Amniotic epithelial cell (primary cell): ENCODE data around the gene FOXK2.
A peak's percentile ranks its signal among the peaks of the same experiment; 100 is the strongest.

ENCODE experiments used
- DNase-seq: peaks from one replicate; pipeline ENCODE4 v3.0.0-alpha.2; 2010; ENCODE audit warnings: low read depth

FOXK2 gene

GRCh38 chr17:82590216-82590615 lies 70.7 kb downstream of the FOXK2 start:
- no peak for DNase-seq

GRCh38 chr17:82590881-82591539 lies 71.5 kb downstream of the FOXK2 start:
- no peak for DNase-seq

- no peak for DNase-seq
Observed at GRCh38 chr17:82592289-82592766, 72.8 kb downstream of the FOXK2 start.

- DNase-seq: peak; percentile 89
Observed at GRCh38 chr17:82592767-82593589, 73.4 kb downstream of the FOXK2 start.

- no peak for DNase-seq
Observed at GRCh38 chr17:82593590-82594087, 74.1 kb downstream of the FOXK2 start.

- DNase-seq: no peak
Observed at GRCh38 chr17:82594571-82594970, 75.0 kb downstream of the FOXK2 start.

GRCh38 chr17:82595893-82596292 lies 76.4 kb downstream of the FOXK2 start:
- DNase-seq: no peak

GRCh38 chr17:82596296-82596695 lies 76.8 kb downstream of the FOXK2 start:
- DNase-seq: no peak

- no peak for DNase-seq
Observed at GRCh38 chr17:82596837-82597672, 77.5 kb downstream of the FOXK2 start.

GRCh38 chr17:82598256-82599119 lies 79.0 kb downstream of the FOXK2 start:
- DNase-seq: peak; percentile 69

- DNase-seq: no peak
Observed at GRCh38 chr17:82599674-82600661, 80.4 kb downstream of the FOXK2 start.

- no peak for DNase-seq
Observed at GRCh38 chr17:82600731-82601446, 81.4 kb downstream of the FOXK2 start.

GRCh38 chr17:82601447-82602000 lies 82.0 kb downstream of the FOXK2 start:
- no peak for DNase-seq

GRCh38 chr17:82602487-82602886 lies 83.0 kb downstream of the FOXK2 start:
- DNase-seq: no peak

- DNase-seq: no peak
Observed at GRCh38 chr17:82602986-82603710, 83.6 kb downstream of the FOXK2 start.

- DNase-seq: no peak
Observed at GRCh38 chr17:82603981-82604448, 84.5 kb downstream of the FOXK2 start.

- DNase-seq: no peak
Observed at GRCh38 chr17:82604532-82604931, 85.0 kb downstream of the FOXK2 start.

GRCh38 chr17:82605939-82606600 lies 86.5 kb downstream of the FOXK2 start:
- DNase-seq: no peak
